ENCODE data around the gene UBE3B. TPM values are rescaled to one million over a fixed set of nuclear protein-coding genes. Genes with fewer than 3 reads are reported as not detected.
A peak's percentile ranks its signal among the peaks of the same experiment; 100 is the strongest.

Gene UBE3B
- total RNA-seq, 1 donor from 2014 or later: 41.4 TPM

- peaks cover 16% of the 10 kb centered on the region for H3K36me3 Mint-ChIP-seq
Observed at GRCh38 chr12:109581856-109582255, 104.4 kb downstream of the UBE3B start.

GRCh38 chr12:109582636-109583035 lies 105.2 kb downstream of the UBE3B start:
- Mint-ChIP-seq H3K27ac (peak overlapping the region; percentile 39), H3K4me3 (no peak overlapping the region), H3K36me3 (peaks cover 14% of the 10 kb centered on the region), H3K9me3 (no peaks in the 10 kb centered on the region), H3K4me1 (no peaks in the 10 kb centered on the region), H3K27me3 (ENCODE audit: low read depth) (no peaks in the 10 kb centered on the region)
- no peak for TF ChIP-seq CTCF (IDR thresholded peaks at IDR 0.05; ENCODE audit: unreplicated experiment)
- DNase-seq (ENCODE audit: low spot score in 2 of 2, unreplicated experiment in 2 of 2): no peak

More at GRCh38 chr12:109581856-109582255, 104.4 kb downstream of the UBE3B start:
- H3K27me3 Mint-ChIP-seq (ENCODE audit: low read depth): no peaks in the 10 kb centered on the region
- DNase-seq (ENCODE audit: low spot score in 2 of 2, unreplicated experiment in 2 of 2): no peak
- H3K4me1 Mint-ChIP-seq: no peaks in the 10 kb centered on the region
- no peak overlapping the region for H3K27ac Mint-ChIP-seq
- H3K4me3 Mint-ChIP-seq: no peak overlapping the region
- no peak for TF ChIP-seq CTCF (IDR thresholded peaks at IDR 0.05; ENCODE audit: unreplicated experiment)
- H3K9me3 Mint-ChIP-seq: no peaks in the 10 kb centered on the region

GRCh38 chr12:109583733-109584132 lies 106.3 kb downstream of the UBE3B start:
- H3K4me3 Mint-ChIP-seq: no peak overlapping the region
- DNase-seq (ENCODE audit: low spot score in 2 of 2, unreplicated experiment in 2 of 2): no peak
- no peak overlapping the region for H3K27ac Mint-ChIP-seq
- H3K9me3 Mint-ChIP-seq: no peaks in the 10 kb centered on the region
- no peaks in the 10 kb centered on the region for H3K4me1 Mint-ChIP-seq
- peaks cover 17% of the 10 kb centered on the region for H3K36me3 Mint-ChIP-seq
- no peak for TF ChIP-seq CTCF (IDR thresholded peaks at IDR 0.05; ENCODE audit: unreplicated experiment)
- no peaks in the 10 kb centered on the region for H3K27me3 Mint-ChIP-seq (ENCODE audit: low read depth)

Other genes starting within 250 kb of the UBE3B start
- 0.11 TPM in 1 of 3 replicates, not detected in the others for gene FOXN4, start 168.3 kb upstream of the UBE3B start, total RNA-seq
- not detected in 3 replicates for gene MYO1H, start 129.7 kb upstream of the UBE3B start, total RNA-seq
- 54.0 to 56.2 TPM (median 54.8 TPM) in 3 replicates for gene KCTD10, start 334 bp upstream of the UBE3B start, total RNA-seq
- gene MMAB, start 95.9 kb downstream of the UBE3B start, total RNA-seq: 24.3 to 26.4 TPM (median 26.2 TPM) in 3 replicates
- gene MVK, start 96.2 kb downstream of the UBE3B start, total RNA-seq: 17.3 to 19.6 TPM (median 18.0 TPM) in 3 replicates
- 1.1 to 1.9 TPM (median 1.6 TPM) in 3 replicates for gene FAM222A, start 236.2 kb downstream of the UBE3B start, total RNA-seq

Measured in mesothelial cell of epicardium (in vitro differentiated cells).